Stimulated activated naive B cell treated with anti-CD40 and anti-IgM and Interleukin-4, amounts not matched to agents 10 μg/mL and 1 μg/mL and 100 μg/mL, for 72 hours (primary cell): ENCODE results near the gene CDV3.

ENCODE experiments used
- ATAC-seq, 2 donors: fragments of 150-1000 bp; cut with Tn5 transposase; replicated peaks; 2 replicates each; pipeline ENCODE4 v1.10.0; 2021; ENCODE audit warnings: moderate library complexity in 1 of 2
- DNase-seq: peaks from one replicate; pipeline ENCODE4 v3.0.0; 2021
- H3K27ac Mint-ChIP-seq: one replicate; pipeline ENCODE4 v1.8.0; 2022; ENCODE audit warnings: mild to moderate bottlenecking, mixed read lengths
- H3K27me3 Mint-ChIP-seq, 2 donors: one replicate each; pipeline ENCODE4 v1.8.0; 2022; ENCODE audit warnings: mixed read lengths in 2 of 2
- H3K36me3 Mint-ChIP-seq, 2 donors: one replicate each; pipeline ENCODE4 v1.8.0; 2022; ENCODE audit warnings: mixed read lengths in 2 of 2, mild to moderate bottlenecking in 1 of 2
- H3K4me1 Mint-ChIP-seq, 2 donors: one replicate each; pipeline ENCODE4 v1.8.0; 2022; ENCODE audit warnings: mixed read lengths in 2 of 2, mild to moderate bottlenecking in 1 of 2
- H3K4me3 Mint-ChIP-seq, 2 donors: one replicate each; pipeline ENCODE4 v1.8.0; 2022; ENCODE audit warnings: mild to moderate bottlenecking in 2 of 2, mixed read lengths in 2 of 2, moderate library complexity in 1 of 2
- H3K9me3 Mint-ChIP-seq, 2 donors: one replicate each; pipeline ENCODE4 v1.8.0; 2022; ENCODE audit warnings: mixed read lengths in 2 of 2, mild to moderate bottlenecking in 1 of 2

The CDV3 gene

DNA sequence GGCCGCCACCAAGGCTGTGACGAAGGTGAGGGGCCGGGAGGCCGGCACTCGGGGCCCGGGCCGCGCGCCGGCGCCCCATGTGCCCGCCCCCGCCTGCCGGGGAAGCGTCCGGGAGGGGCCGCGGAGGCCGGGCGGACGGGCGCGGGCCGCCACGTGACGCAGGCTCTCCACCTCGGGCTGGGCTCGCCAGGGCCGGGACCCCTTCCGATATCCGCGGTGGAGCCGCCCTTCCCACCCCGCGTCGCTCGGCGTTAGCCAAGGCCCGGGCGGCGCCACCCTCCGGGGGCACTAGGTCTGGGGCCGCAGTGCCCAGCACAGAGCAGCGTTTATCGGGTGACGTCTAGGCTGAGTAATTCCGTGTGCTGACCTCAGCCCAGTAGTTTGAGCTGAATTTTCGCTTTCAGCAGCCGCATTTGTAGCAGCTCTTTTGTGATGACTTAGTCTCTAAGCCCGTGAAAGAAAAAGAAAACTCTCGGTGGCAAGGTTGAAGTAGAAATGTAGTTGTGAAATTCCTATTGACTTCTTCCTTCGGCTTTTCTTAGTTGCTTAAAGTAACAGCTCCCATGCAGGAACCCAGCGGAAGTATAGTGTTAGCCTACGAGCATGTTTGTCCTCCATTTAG is 885 bp downstream of the CDV3 start:
- peaks cover 20 to 36% of the 10 kb centered on the region in 2 donors for H3K36me3 Mint-ChIP-seq
- no peaks in the 10 kb centered on the region for H3K27me3 Mint-ChIP-seq
- no peaks in the 10 kb centered on the region for H3K9me3 Mint-ChIP-seq
- H3K4me1 Mint-ChIP-seq, result peaks cover 33 to 75% of the 10 kb centered on the region in 2 donors
- DNase-seq, result peak; percentile 72
- ATAC-seq, result peak; percentile 47 to 57
- H3K27ac Mint-ChIP-seq, result peak overlapping the region; percentile 97
- H3K4me3 Mint-ChIP-seq, result peak overlapping the region; percentile 88 to 89

DNA sequence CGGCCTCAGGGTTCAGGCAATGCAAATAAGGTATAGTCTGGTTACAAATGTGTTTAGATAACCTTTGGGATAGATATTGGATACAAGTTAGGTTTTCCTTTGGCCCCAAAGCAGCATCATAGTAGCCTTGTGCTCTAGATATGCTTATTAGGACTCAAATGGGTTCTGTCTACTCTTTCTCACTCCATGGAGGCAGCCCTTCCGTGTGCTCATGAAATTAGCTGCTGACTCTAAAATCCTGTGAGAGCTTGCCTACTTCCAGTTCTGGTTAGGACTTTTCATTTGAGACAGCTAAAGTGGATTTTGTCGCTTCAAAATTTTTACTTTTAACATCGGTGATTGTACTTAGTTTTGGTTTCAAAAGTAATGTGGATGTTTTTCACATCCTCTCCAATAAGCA is 1.6 kb downstream of the CDV3 start:
- peaks cover 29 to 68% of the 10 kb centered on the region in 2 donors for H3K4me1 Mint-ChIP-seq
- no peak for ATAC-seq
- peaks cover 22 to 38% of the 10 kb centered on the region in 2 donors for H3K36me3 Mint-ChIP-seq

DNA sequence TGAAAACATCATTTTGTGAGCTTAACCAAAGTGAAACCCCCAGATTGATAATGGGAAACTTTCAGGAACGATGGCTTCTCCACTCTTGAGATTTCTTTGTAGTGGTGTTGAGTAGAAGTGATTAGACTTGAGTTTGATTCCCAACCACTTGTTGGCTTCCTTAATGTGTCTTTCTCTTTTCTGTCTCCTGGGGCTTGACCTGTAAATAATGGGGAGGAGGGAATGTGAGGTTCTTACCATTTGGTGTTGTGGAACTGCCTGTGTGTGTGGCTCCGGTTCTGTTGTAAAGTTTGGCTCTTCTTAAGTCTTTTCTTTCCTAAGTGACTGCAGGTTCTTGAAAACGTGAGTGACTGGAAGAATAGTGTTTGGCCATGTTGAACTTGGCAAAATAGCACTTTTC is 2.7 kb downstream of the CDV3 start:
- Mint-ChIP-seq H3K4me3 (peak overlapping the region; percentile 74 to 89), H3K36me3 (peaks cover 22 to 41% of the 10 kb centered on the region in 2 donors), H3K9me3 (no peaks in the 10 kb centered on the region), H3K4me1 (peaks cover 23 to 57% of the 10 kb centered on the region in 2 donors), H3K27me3 (no peaks in the 10 kb centered on the region), H3K27ac (no peak overlapping the region)
- DNase-seq (no peak), ATAC-seq (no peak)

More for the DNA sequence above, 1.6 kb downstream of the CDV3 start:
- Mint-ChIP-seq H3K27me3 (no peaks in the 10 kb centered on the region), H3K4me3 (peak overlapping the region; percentile 88 to 89), H3K27ac (peak overlapping the region; percentile 97), H3K9me3 (no peaks in the 10 kb centered on the region)
- no peak for DNase-seq

DNA sequence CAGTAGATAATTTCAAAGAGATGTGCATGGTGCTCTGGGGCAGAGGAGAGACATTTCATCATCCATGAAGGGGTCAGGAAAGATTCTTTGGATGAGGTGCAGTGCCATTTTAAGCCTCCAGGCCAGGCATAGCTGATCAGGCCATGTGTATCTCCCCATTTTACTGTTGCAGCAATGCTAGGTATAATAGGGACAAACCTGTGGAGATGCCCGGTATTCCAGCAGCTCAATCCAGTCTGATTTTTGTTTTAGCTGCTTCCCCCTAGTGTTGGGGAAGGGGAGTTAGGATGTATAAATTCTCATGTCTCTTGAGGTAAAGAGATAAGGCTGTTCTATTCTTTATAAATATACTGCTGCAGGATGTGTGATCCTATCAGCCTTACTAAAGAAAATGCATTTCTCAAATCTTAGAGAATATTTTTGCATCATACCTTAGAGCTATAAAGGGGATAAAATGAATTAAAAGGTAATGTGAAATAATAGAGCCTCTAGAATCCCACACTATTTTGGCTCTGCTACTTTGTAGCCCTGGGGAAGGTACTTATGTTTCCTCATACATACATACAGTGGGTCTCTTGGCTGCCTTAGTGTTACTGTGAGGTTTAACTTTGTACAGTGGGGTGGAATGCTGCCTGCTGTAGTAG is 5.2 kb downstream of the CDV3 start:
- ATAC-seq (no peak), DNase-seq (no peak)
- H3K36me3 Mint-ChIP-seq, result peaks cover 33 to 56% of the 10 kb centered on the region in 2 donors
- H3K9me3 Mint-ChIP-seq, result no peaks in the 10 kb centered on the region
- no peaks in the 10 kb centered on the region for H3K27me3 Mint-ChIP-seq
- no peak overlapping the region for H3K27ac Mint-ChIP-seq
- peaks cover 21 to 53% of the 10 kb centered on the region in 2 donors for H3K4me1 Mint-ChIP-seq
- no peak overlapping the region for H3K4me3 Mint-ChIP-seq

DNA sequence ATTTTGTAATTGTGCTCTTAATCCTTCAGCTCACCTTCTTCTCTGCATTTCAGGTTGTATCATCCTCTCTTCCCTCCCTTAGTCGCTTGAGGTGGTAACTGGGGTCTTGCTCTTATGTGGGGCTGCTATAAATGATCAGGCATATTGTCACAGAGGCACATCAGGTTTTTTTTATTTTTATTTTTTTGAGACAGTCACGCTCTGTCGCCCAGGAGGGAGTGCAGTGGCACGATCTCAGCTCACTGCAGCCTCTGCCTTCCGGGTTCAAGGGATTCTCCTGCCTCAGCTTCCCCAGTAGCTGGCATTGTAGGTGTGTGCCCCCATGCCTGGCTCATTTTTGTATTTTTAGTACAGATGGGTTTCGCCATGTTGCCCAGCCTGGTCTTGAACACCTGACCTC is 9.9 kb downstream of the CDV3 start:
- H3K27ac Mint-ChIP-seq, result no peak overlapping the region
- ATAC-seq (no peak), DNase-seq (no peak)
- no peaks in the 10 kb centered on the region for H3K9me3 Mint-ChIP-seq
- H3K27me3 Mint-ChIP-seq, result no peaks in the 10 kb centered on the region
- peaks cover 24 to 35% of the 10 kb centered on the region in 2 donors for H3K36me3 Mint-ChIP-seq
- H3K4me3 Mint-ChIP-seq, result no peak overlapping the region
- peaks cover 9 to 23% of the 10 kb centered on the region in 2 donors for H3K4me1 Mint-ChIP-seq

DNA sequence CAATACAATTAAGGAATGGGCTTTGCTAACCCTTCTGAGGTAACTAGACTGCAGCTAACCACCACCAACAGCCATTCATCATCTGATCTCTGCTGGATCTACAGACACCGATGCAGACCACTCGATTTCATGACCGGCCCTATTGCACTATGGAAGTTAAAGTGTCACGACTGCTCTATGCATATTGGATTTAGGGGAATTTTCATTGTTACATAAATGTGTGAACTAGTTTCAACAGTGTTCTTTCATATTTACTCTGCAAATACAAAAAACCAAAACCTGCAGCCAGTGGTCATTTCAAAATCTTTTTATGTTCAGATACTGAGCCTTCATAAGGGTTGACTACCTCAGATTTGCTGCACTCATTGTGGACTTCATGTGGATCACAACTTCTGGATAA is 14.5 kb downstream of the CDV3 start:
- H3K27me3 Mint-ChIP-seq, result no peaks in the 10 kb centered on the region
- H3K9me3 Mint-ChIP-seq, result no peaks in the 10 kb centered on the region
- DNase-seq, result no peak
- peaks cover 9 to 16% of the 10 kb centered on the region in 2 donors for H3K4me1 Mint-ChIP-seq
- H3K4me3 Mint-ChIP-seq, result no peak overlapping the region
- H3K36me3 Mint-ChIP-seq, result peaks cover 31 to 47% of the 10 kb centered on the region in 2 donors
- no peak overlapping the region for H3K27ac Mint-ChIP-seq
- no peak for ATAC-seq

DNA sequence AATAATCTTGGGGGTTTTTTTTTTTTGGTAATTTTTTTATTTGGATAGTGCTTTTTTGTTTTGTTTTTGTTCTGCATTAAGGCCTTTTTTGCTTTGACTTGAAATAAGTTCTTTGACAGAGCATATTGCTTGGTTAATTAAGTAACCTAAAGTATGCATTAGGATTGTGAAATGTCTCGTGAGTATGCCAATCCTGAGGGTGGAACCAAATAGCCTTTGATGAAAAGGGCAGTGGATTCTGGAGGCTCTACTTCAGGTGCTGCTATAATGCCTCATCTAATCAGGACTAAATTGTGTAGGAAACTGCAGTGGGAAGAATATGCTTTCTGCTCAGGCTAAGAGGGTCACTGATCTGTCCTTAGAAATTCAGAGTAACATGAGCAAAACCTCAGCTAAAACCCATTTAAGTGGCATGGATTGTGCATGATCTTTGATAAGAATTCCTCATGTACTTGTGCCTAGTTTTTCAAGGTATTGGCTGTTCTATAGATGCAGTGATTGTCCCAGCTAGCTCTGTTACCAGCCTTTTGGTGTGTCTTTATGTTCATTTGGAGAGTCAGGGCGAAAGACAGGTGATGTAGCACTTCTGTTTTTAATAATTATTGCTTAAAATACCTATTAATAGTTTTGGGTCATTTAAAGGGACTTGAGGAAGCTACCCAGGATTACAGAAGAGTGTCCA is 15.4 kb downstream of the CDV3 start:
- peaks cover 26 to 43% of the 10 kb centered on the region in 2 donors for H3K36me3 Mint-ChIP-seq
- no peaks in the 10 kb centered on the region for H3K9me3 Mint-ChIP-seq
- no peak overlapping the region for H3K4me3 Mint-ChIP-seq
- no peaks in the 10 kb centered on the region for H3K27me3 Mint-ChIP-seq
- ATAC-seq (no peak), DNase-seq (no peak)
- H3K27ac Mint-ChIP-seq, result peak overlapping the region; percentile 68
- peaks cover 10 to 11% of the 10 kb centered on the region in 2 donors for H3K4me1 Mint-ChIP-seq

DNA sequence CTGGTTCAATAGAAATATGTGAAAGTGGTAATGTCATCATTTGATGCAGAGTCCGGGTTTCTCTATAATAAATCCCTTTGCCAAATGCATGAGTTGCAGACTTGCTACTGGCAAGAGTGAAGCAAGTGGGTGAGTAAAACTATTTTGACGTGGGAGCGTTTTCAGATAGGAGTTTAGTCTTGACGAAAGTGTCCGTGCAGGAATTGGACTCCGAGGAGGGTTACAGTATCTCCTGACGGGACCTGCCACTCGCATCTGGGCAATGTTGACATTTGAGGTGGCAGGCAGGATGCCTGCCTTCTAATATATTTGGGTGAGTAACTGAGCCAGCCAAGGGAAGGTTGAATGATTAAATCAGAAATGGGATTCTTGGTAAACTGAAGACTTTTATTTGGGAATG is 16.0 kb downstream of the CDV3 start:
- Mint-ChIP-seq H3K27me3 (no peaks in the 10 kb centered on the region), H3K27ac (peak overlapping the region; percentile 68)

DNA sequence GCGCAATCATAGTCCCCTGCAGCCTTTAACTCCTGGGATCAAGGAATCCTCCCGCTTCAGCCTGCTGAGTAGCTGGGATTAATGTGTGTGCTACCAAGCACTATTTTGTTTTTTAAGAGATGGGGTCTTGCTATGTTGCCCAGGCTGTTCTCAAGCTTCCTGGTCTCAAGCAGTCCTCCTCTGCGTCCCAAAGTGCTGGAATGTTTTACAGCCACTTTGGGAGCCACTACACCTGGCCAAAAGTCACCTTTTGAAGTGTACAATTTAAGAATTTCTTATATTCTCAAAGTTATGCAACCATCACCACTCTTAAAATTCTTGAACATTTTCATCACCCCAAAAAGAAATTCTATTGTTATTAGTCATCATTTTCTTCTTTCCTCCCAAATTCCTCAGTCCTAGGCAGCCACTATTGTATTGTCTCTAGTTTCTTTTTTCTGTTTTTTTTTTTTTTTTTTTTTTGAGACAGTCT is 17.8 kb downstream of the CDV3 start:
- Mint-ChIP-seq H3K36me3 (peaks cover 26 to 44% of the 10 kb centered on the region in 2 donors), H3K27me3 (no peaks in the 10 kb centered on the region), H3K27ac (no peak overlapping the region), H3K4me1 (peaks cover 17 to 23% of the 10 kb centered on the region in 2 donors), H3K4me3 (no peak overlapping the region), H3K9me3 (no peaks in the 10 kb centered on the region)
- no peak for ATAC-seq
- no peak for DNase-seq

More for the DNA sequence above, 16.0 kb downstream of the CDV3 start:
- no peaks in the 10 kb centered on the region for H3K9me3 Mint-ChIP-seq
- no peak overlapping the region for H3K4me3 Mint-ChIP-seq
- ATAC-seq, result no peak
- H3K36me3 Mint-ChIP-seq, result peaks cover 26 to 43% of the 10 kb centered on the region in 2 donors
- H3K4me1 Mint-ChIP-seq, result peaks cover 10 to 11% of the 10 kb centered on the region in 2 donors
- no peak for DNase-seq

DNA sequence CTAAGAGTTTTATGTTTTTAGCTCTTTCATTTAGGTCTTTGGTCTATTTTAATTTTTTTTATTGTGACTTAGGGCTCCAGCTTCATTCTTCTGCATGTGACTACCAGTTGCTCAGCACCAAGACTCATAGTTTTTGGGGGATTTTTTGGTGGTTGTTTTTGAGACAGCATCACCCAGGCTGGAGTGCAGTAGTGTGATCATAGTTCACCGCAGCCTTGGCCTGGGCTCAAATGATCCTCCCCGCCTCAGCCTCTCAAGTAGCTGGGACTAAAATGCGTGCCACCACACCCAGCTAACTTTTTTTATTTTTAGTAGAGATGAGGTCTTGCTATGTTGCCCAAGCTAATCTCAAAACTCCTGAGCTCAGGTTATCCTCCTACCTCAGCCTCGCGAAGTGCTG is 19.4 kb downstream of the CDV3 start:
- H3K4me3 Mint-ChIP-seq, result no peak overlapping the region
- ATAC-seq (peak in 1 of 2 donors; percentile 32), DNase-seq (no peak)
- peaks cover 15 to 26% of the 10 kb centered on the region in 2 donors for H3K4me1 Mint-ChIP-seq
- H3K36me3 Mint-ChIP-seq, result peaks cover 26 to 45% of the 10 kb centered on the region in 2 donors
- no peaks in the 10 kb centered on the region for H3K27me3 Mint-ChIP-seq
- H3K27ac Mint-ChIP-seq, result no peak overlapping the region
- no peaks in the 10 kb centered on the region for H3K9me3 Mint-ChIP-seq

DNA sequence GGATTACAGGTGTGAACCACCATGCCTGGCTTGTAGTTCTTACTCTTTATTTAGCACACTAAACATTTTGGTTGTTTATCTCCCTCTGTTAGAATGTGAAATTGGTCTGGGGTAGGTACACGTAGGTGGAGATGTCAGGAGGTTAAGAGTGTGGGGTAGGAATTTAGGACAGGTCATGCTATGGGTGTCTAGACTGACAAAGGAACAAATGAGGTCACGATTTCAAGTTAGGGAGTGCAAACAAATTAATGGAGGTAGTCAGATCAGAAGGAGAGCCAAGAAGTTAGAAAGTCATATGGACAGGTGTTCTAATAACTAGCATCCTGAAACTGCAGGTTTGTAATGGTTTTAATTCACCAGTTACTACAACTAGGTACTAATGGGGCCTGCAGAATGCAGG is 19.8 kb downstream of the CDV3 start:
- no peak for ATAC-seq
- Mint-ChIP-seq H3K27ac (no peak overlapping the region), H3K36me3 (peaks cover 24 to 45% of the 10 kb centered on the region in 2 donors)

DNA sequence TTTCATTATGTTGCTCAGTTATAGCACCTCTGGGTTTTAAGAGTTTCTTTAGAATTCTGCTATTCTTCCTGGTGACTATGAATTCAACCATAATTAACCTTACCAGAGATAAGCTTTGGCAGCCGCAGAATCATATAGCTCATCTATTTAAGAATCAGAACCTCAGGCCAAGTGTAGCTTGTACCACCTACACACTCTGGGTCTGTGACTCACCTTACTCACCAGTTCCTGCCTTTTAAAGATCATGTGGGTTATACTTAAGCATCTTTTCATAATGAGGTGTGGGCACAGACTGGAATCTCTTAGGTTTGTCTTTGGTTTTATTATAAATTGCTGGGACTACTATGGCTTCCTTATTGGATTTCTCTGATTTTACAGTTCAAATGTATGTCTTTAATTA is 21.9 kb downstream of the CDV3 start:
- H3K27ac Mint-ChIP-seq, result no peak overlapping the region
- no peak overlapping the region for H3K4me3 Mint-ChIP-seq
- H3K4me1 Mint-ChIP-seq, result peaks cover 10 to 18% of the 10 kb centered on the region in 2 donors
- no peaks in the 10 kb centered on the region for H3K9me3 Mint-ChIP-seq
- no peaks in the 10 kb centered on the region for H3K27me3 Mint-ChIP-seq
- DNase-seq (no peak), ATAC-seq (peak; percentile 87 to 89)
- peaks cover 10 to 32% of the 10 kb centered on the region in 2 donors for H3K36me3 Mint-ChIP-seq

More for the DNA sequence above, 19.8 kb downstream of the CDV3 start:
- Mint-ChIP-seq H3K9me3 (no peaks in the 10 kb centered on the region), H3K4me1 (peaks cover 12 to 26% of the 10 kb centered on the region in 2 donors), H3K27me3 (no peaks in the 10 kb centered on the region), H3K4me3 (no peak overlapping the region)
- DNase-seq, result no peak

DNA sequence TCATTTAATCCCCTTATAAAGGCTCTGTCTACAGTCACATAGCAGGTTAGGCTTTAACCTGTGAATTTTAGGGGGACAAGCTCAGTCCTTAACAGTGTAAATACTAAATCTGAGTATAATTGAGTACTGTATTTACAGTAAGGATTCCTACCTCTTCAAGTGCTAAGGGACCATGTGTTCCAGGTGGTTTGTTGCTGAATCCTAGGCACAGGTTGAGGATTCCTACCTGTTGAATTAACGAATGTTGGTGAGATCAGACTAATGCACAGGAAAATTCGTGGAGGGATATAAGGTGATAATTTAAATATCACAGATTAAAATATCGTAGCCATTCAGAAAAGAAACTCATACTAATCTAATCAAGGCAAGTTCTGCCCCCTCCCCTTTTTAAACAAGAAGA is 24.9 kb downstream of the CDV3 start:
- no peak overlapping the region for H3K4me3 Mint-ChIP-seq
- peaks cover 6 to 16% of the 10 kb centered on the region in 2 donors for H3K4me1 Mint-ChIP-seq
- ATAC-seq (no peak), DNase-seq (no peak)
- H3K9me3 Mint-ChIP-seq, result no peaks in the 10 kb centered on the region
- H3K27ac Mint-ChIP-seq, result no peak overlapping the region
- H3K36me3 Mint-ChIP-seq, result peaks cover 17 to 31% of the 10 kb centered on the region in 2 donors
- H3K27me3 Mint-ChIP-seq, result no peaks in the 10 kb centered on the region

DNA sequence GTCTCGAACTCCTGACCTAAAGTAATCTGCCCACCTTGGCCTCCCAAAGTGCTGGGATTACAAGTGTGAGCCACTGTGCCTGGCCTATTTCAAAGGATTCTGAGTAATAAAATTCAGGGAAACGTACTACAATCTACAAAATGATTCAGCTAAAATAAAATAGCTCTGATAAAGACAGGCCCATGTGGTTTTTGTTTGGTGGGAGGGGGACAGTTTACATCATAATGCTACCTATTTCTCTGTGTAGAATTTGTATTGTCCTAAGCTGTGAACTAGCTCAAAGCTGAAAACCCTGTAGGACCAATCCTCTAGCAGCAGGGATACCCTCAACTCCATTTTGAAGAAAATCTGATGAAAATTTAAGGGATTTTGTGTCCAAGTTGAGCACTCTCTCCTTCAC is 25.8 kb downstream of the CDV3 start:
- ATAC-seq (no peak), DNase-seq (no peak)
- no peaks in the 10 kb centered on the region for H3K9me3 Mint-ChIP-seq
- H3K4me1 Mint-ChIP-seq, result peaks cover 6 to 16% of the 10 kb centered on the region in 2 donors
- no peak overlapping the region for H3K27ac Mint-ChIP-seq
- no peak overlapping the region for H3K4me3 Mint-ChIP-seq
- H3K27me3 Mint-ChIP-seq, result no peaks in the 10 kb centered on the region
- H3K36me3 Mint-ChIP-seq, result peaks cover 18 to 34% of the 10 kb centered on the region in 2 donors
